GM12878 (cell line): ENCODE measurements around the gene P2RX1. TPM values are rescaled to one million over a fixed set of nuclear protein-coding genes. Genes with fewer than 3 reads are reported as not detected.

ENCODE experiments used
- ATAC-seq: fragments of 200-7000 bp; cut with Tn5 transposase; 3 replicates; pipeline ENCODE4 v1.9.1; 2020; ENCODE audit warnings: mild to moderate bottlenecking, moderate library complexity
- BruUV-seq: library from RNA; stranded (reverse); fragments of 400-500 nt; replicated peaks from 2 replicates; lab custom pipeline; 2021; lab: Mats Ljungman, UMichigan
- CTCF ChIA-PET: fragments of 300-600 bp; sonication (Branson Sonifier 250); formaldehyde crosslinking; extraction: SDS; loops from one replicate; lab custom pipeline; 2021; ENCODE audit warnings: inconsistent platforms; lab: Yijun Ruan, JAX
- POLR2A ChIA-PET: fragments of 350-600 bp; formaldehyde crosslinking; extraction: SDS; loops from one replicate; lab custom pipeline; 2021; ENCODE audit warnings: inconsistent platforms; lab: Charles Lee
- RAD21 ChIA-PET: fragments of 300-600 bp; sonication (Branson Sonifier 250); formaldehyde crosslinking; loops from one replicate; lab custom pipeline; 2023; ENCODE audit warnings: antibody characterized with exemption; ENCODE audit not compliant: unreplicated experiment; lab: Charles Lee
- SMC1A ChIA-PET: fragments of 300-600 bp; sonication (Branson Sonifier 250); formaldehyde crosslinking; loops from one replicate; lab custom pipeline; 2023; ENCODE audit not compliant: unreplicated experiment, uncharacterized antibody; lab: Charles Lee
- DNase-seq: peaks from one replicate; pipeline ENCODE4 v3.0.0-alpha.2; 2011; ENCODE audit warnings: low read depth, low spot score
- FAIRE-seq: peaks from 3 replicates; lab custom pipeline; 2011; peaks lifted over from hg19 to GRCh38; lab: Jason Lieb, UNC
- H2AFZ ChIP-seq: 2 replicates; pipeline ENCODE4 v1.6.0; 2011; ENCODE audit warnings: low read depth, low read length, control low read depth; ENCODE audit not compliant: control insufficient read depth
- H3K27ac ChIP-seq: 2 replicates; pipeline ENCODE4 v1.5.1; 2011; ENCODE audit warnings: control low read depth; ENCODE audit not compliant: control insufficient read depth, insufficient read depth
- H3K27me3 ChIP-seq, 2 experiments: replicated peaks in 1 of 2; 2 replicates each; pipeline versions ENCODE4 v1.6.0 to v1.6.1; 2011; ENCODE audit warnings: low read length in 1 of 2; ENCODE audit not compliant: control insufficient read depth in 2 of 2, insufficient read depth in 2 of 2
- H3K36me3 ChIP-seq, 2 experiments: 2 replicates each; pipeline ENCODE4 v1.5.1; 2011; ENCODE audit warnings: low read length in 1 of 2; ENCODE audit not compliant: control insufficient read depth in 2 of 2, insufficient read depth in 2 of 2
- H3K4me1 ChIP-seq: 2 replicates; pipeline ENCODE4 v1.6.1; 2011; ENCODE audit warnings: mild to moderate bottlenecking, low read length, moderate library complexity, mixed read lengths; ENCODE audit not compliant: control insufficient read depth, insufficient read depth
- H3K4me2 ChIP-seq: 2 replicates; pipeline ENCODE4 v1.6.0; 2011; ENCODE audit warnings: control low read depth; ENCODE audit not compliant: control insufficient read depth, insufficient read depth
- H3K4me3 ChIP-seq: fragments of 200-600 bp; sonication (generic); 2 replicates; pipeline ENCODE4 v1.5.1; 2016
- H3K79me2 ChIP-seq: 2 replicates; pipeline ENCODE4 v1.6.0; 2011; ENCODE audit warnings: low read length; ENCODE audit not compliant: control insufficient read depth, insufficient read depth
- H3K9ac ChIP-seq: 2 replicates; pipeline ENCODE4 v1.8.0; 2011; ENCODE audit warnings: low read length, control low read depth, mixed read lengths; ENCODE audit not compliant: control insufficient read depth, insufficient read depth
- H3K9me3 ChIP-seq: replicated peaks from 3 replicates; pipeline ENCODE4 v1.5.1; 2011; ENCODE audit warnings: mild to moderate bottlenecking, low read length; ENCODE audit not compliant: control insufficient read depth, insufficient read depth
- H4K20me1 ChIP-seq: 2 replicates; pipeline ENCODE4 v1.6.0; 2011; ENCODE audit not compliant: control insufficient read depth, insufficient read depth
- BACH1 ChIP-seq: fragments of 450-650 bp; IDR thresholded peaks from 2 replicates; pipeline ENCODE4 v1.6.1; 2017; ENCODE audit warnings: mild to moderate bottlenecking, borderline replicate concordance
- CUX1 ChIP-seq: IDR thresholded peaks from 2 replicates; pipeline ENCODE4 v1.6.1; 2012; ENCODE audit warnings: improper control_type of control experiment, low read depth, low read length; ENCODE audit not compliant: insufficient replicate concordance
- E2F4 ChIP-seq: IDR thresholded peaks from 2 replicates; pipeline ENCODE4 v1.6.1; 2012; ENCODE audit warnings: low read depth, low read length, improper control_type of control experiment
- E4F1 ChIP-seq: fragments of 450-650 bp; IDR thresholded peaks from 2 replicates; pipeline ENCODE4 v1.6.1; 2018; ENCODE audit warnings: borderline replicate concordance, mild to moderate bottlenecking; ENCODE audit not compliant: partially characterized antibody
- EED ChIP-seq: sonication (generic); IDR thresholded peaks from 2 replicates; pipeline ENCODE4 v1.6.1; 2016; ENCODE audit warnings: antibody characterized with exemption, low read depth
- EP300 ChIP-seq, 2 experiments: fragments of 150-350 bp in 1 of 2; IDR thresholded peaks; 2 replicates each; pipeline ENCODE4 v1.6.1; 2011 to 2012; ENCODE audit warnings: low read depth in 2 of 2, low read length in 2 of 2, borderline replicate concordance in 1 of 2, improper control_type of control experiment in 1 of 2, inconsistent platforms in 1 of 2; ENCODE audit not compliant: control insufficient read depth in 1 of 2
- HCFC1 ChIP-seq: fragments of 150-350 bp; IDR thresholded peaks from 2 replicates; pipeline ENCODE4 v1.6.1; 2014; ENCODE audit warnings: low read length
- HSF1 ChIP-seq: fragments of 150-350 bp; IDR thresholded peaks from 2 replicates; pipeline ENCODE4 v1.6.1; 2014; ENCODE audit warnings: mild to moderate bottlenecking, low read depth, low read length
- IKZF2 ChIP-seq, 2 experiments: fragments of 450-650 bp; IDR thresholded peaks; 2 replicates each; pipeline ENCODE4 v1.6.1; 2017; ENCODE audit warnings: mild to moderate bottlenecking in 2 of 2, moderate library complexity in 2 of 2
- JUNB ChIP-seq: IDR thresholded peaks from 2 replicates; pipeline ENCODE4 v1.6.1; 2016; ENCODE audit warnings: antibody characterized with exemption, mild to moderate bottlenecking
- MAX ChIP-seq: IDR thresholded peaks from 2 replicates; pipeline ENCODE4 v1.6.1; 2012; ENCODE audit warnings: low read depth, low read length, improper control_type of control experiment
- SMAD5 ChIP-seq: IDR thresholded peaks from 2 replicates; pipeline ENCODE4 v1.6.1; 2016; ENCODE audit warnings: antibody characterized with exemption, low read depth
- ZNF24 ChIP-seq: fragments of 450-650 bp; IDR thresholded peaks from 2 replicates; pipeline ENCODE4 v1.6.1; 2017; ENCODE audit warnings: antibody characterized with exemption, mild to moderate bottlenecking
- ZNF274 ChIP-seq: IDR thresholded peaks from one replicate; pipeline ENCODE4 v1.8.0; 2011; ENCODE audit not compliant: insufficient read length, insufficient read depth
- WGBS: methylation state at CpG from one replicate; pipeline ENCODE4 v1.1.6; 2016; ENCODE audit warnings: low lambda C conversion rate; ENCODE audit not compliant: insufficient replicate concordance, insufficient coverage; ENCODE audit errors: missing lambda C conversion rate; 5-methylcytosine and 5-hydroxymethylcytosine counted together
- in situ Hi-C: fragments of 300-500 bp; cut with MboI; formaldehyde crosslinking; loops from 9 replicates; pipeline ENCODE4 v1.14.3; 2018; ENCODE audit warnings: mixed read lengths
- intact Hi-C: fragments of 100-400 bp; cut with micrococcal nuclease; formaldehyde crosslinking; loops from one replicate; pipeline ENCODE4 v1.14.2; 2022; ENCODE audit not compliant: unreplicated experiment
- polyA plus RNA-seq, 11 experiments: library from polyadenylated mRNA; depleted of rRNA in 4 of 11; unstranded in 6 of 11; stranded (reverse) in 5 of 11; fragments of >200 nt; fragmentation: Nextera tagmentation in 4 of 11; fragmentation: Illumina TruSeq in 1 of 11; extraction: Ambion mirVana in 4 of 11; extraction: Trizol in 1 of 11; gene quantifications; 1 replicate in 1 of 11; 2 replicates in 10 of 11; pipeline versions ENCODE4 v1.2.1 to v1.2.3, GENCODE V29; 2011 to 2016; ENCODE audit warnings: inconsistent platforms in 2 of 11, missing spikeins in 2 of 11, low read depth in 1 of 11
- total RNA-seq, 4 experiments: library from RNA; depleted of rRNA in 3 of 4; stranded (reverse); fragments of >200 nt in 3 of 4; fragmentation: Illumina TruSeq in 1 of 4; extraction: Trizol in 1 of 4; gene quantifications; 2 replicates each; pipeline versions ENCODE4 v1.2.1 to v1.2.3, GENCODE V29; 2013 to 2021

The P2RX1 gene
- total and polyA plus RNA-seq, 10 of the 15 experiments (the other 5 are each of a cell fraction or from before 2014, with no cell fraction given) = 0.12 to 6.2 (median 3.4) TPM

- H3K9ac ChIP-seq = no peak overlapping the region
- no peaks in the 10 kb centered on the region for H3K36me3 ChIP-seq
- H3K9me3 ChIP-seq = no peaks in the 10 kb centered on the region
- no peaks in the 10 kb centered on the region for H3K79me2 ChIP-seq
- in situ Hi-C loops (no loop called here), intact Hi-C loops (no loop called here)
- ATAC-seq (no peak), FAIRE-seq (no peak), DNase-seq (no peak)
- H3K27ac ChIP-seq = no peak overlapping the region
- ChIA-PET RAD21 (no interaction called here), SMC1A (interaction anchor here (0.6 to 1.6 kb wide), 4 partner anchors 9 to 48 kb away, joined by 3 to 4 read pairs (median 3); no protein-coding TSS in a partner anchor), POLR2A (no interaction called here), CTCF (interaction anchor here (1.0 to 2.0 kb wide), 6 partner anchors 11 to 212 kb away, joined by 3 to 15 read pairs (median 6); partner anchors contain the start of gene NCBP3)
- BruUV-seq = no TSS peak
- no peak overlapping the region for H3K4me3 ChIP-seq
- no peaks in the 10 kb centered on the region for H4K20me1 ChIP-seq
- peaks cover 0 to 2% of the 10 kb centered on the region in 2 experiments; a peak in 1 of 4 replicates for H3K27me3 ChIP-seq
- H2AFZ ChIP-seq = no peak overlapping the region
- 68% methylated on average over 5 of the region's 5 CpGs for WGBS
- H3K4me2 ChIP-seq = no peak overlapping the region
- peaks cover 3% of the 10 kb centered on the region for H3K4me1 ChIP-seq
- TF ChIP-seq EP300 (IDR thresholded peaks at IDR 0.05; ENCODE audit: borderline replicate concordance in 1 of 2, control insufficient read depth in 1 of 2, low read depth in 2 of 2, low read length in 2 of 2) (no peak), E2F4 (no peak), JUNB (no peak), ZNF274 (no peak), EED (no peak), E4F1 (no peak), MAX (no peak), HSF1 (no peak), BACH1 (no peak), HCFC1 (no peak), ZNF24 (no peak), IKZF2 (IDR thresholded peaks at IDR 0.05) (no peak), CUX1 (no peak), SMAD5 (no peak)
Measured at GRCh38 chr17:3894188-3894587, 22.1 kb downstream of the P2RX1 start.
